ENCODE measurements around the gene CKB. TPM values are rescaled to one million over a fixed set of nuclear protein-coding genes. Genes with fewer than 3 reads are reported as not detected.

CKB gene
- total RNA-seq, 1 donor from 2014 or later = 661 TPM

- DNase-seq = peak; percentile 88
- H3K27me3 ChIP-seq (ENCODE audit: low read depth) = no peaks in the 10 kb centered on the region
- peak within 1 kb of the TSS; percentile 98 for H3K4me3 ChIP-seq
- intact Hi-C loops (cut with micrococcal nuclease) = no loop called here
- peak within 1 kb of the TSS; percentile 99 for H3K27ac ChIP-seq (replicated peaks)
- peaks cover 27% of the 10 kb centered on the region for H3K36me3 ChIP-seq
- peaks cover 90% of the 10 kb centered on the region for H3K4me1 ChIP-seq
- peak; percentile 21 for TF ChIP-seq CTCF (IDR thresholded peaks at IDR 0.05; ENCODE audit: borderline replicate concordance)
- no peaks in the 10 kb centered on the region for H3K9me3 ChIP-seq (replicated peaks)
These were observed 40.0 kb upstream of the CKB start, which contains the start of the genes BAG5 and COA8 for GRCh38 chr14:103562429-103563225. Gene BAG5, minus strand, starts transcription at chr14:103562657. Its CDS starts 1,493 bp downstream, at chr14:103561164. Gene COA8, plus strand, starts transcription at chr14:103562960. Its CDS starts 42 bp downstream, at chr14:103563002.

- intact Hi-C loops (cut with micrococcal nuclease) = no loop called here
- H3K4me1 ChIP-seq = peaks cover 91% of the 10 kb centered on the region
- peak overlapping the region; percentile 99 for H3K27ac ChIP-seq (replicated peaks)
- H3K4me3 ChIP-seq = peak overlapping the region; percentile 98
- no peaks in the 10 kb centered on the region for H3K27me3 ChIP-seq (ENCODE audit: low read depth)
- no peaks in the 10 kb centered on the region for H3K9me3 ChIP-seq (replicated peaks)
- peak; percentile 58 for DNase-seq
- H3K36me3 ChIP-seq = peaks cover 27% of the 10 kb centered on the region
- no peak for TF ChIP-seq CTCF (IDR thresholded peaks at IDR 0.05; ENCODE audit: borderline replicate concordance)
These were observed 39.5 kb upstream of the CKB start for GRCh38 chr14:103562179-103562428.

- Histone ChIP-seq H3K9me3 (replicated peaks) (no peaks in the 10 kb centered on the region), H3K4me3 (peak overlapping the region; percentile 98), H3K27me3 (ENCODE audit: low read depth) (no peaks in the 10 kb centered on the region), H3K36me3 (peaks cover 27% of the 10 kb centered on the region), H3K4me1 (peaks cover 93% of the 10 kb centered on the region), H3K27ac (replicated peaks) (peak overlapping the region; percentile 99)
- intact Hi-C loops (cut with micrococcal nuclease) = no loop called here
- peak; percentile 46 for DNase-seq
- TF ChIP-seq CTCF (IDR thresholded peaks at IDR 0.05; ENCODE audit: borderline replicate concordance) = no peak
These were observed 39.0 kb upstream of the CKB start for GRCh38 chr14:103561381-103562178.

GRCh38 chr14:103560691-103561090 lies 38.1 kb upstream of the CKB start:
- intact Hi-C loops (cut with micrococcal nuclease) = no loop called here
- Histone ChIP-seq H3K27ac (replicated peaks) (peak overlapping the region; percentile 99), H3K27me3 (ENCODE audit: low read depth) (no peaks in the 10 kb centered on the region), H3K4me1 (peaks cover 95% of the 10 kb centered on the region), H3K4me3 (peak overlapping the region; percentile 98), H3K9me3 (replicated peaks) (no peaks in the 10 kb centered on the region), H3K36me3 (peaks cover 27% of the 10 kb centered on the region)
- TF ChIP-seq CTCF (IDR thresholded peaks at IDR 0.05; ENCODE audit: borderline replicate concordance) = no peak
- no peak for DNase-seq

GRCh38 chr14:103559766-103560165 lies 37.1 kb upstream of the CKB start:
- Histone ChIP-seq H3K27ac (replicated peaks) (peak overlapping the region; percentile 99), H3K27me3 (ENCODE audit: low read depth) (no peaks in the 10 kb centered on the region), H3K9me3 (replicated peaks) (no peaks in the 10 kb centered on the region), H3K4me1 (peaks cover 97% of the 10 kb centered on the region), H3K4me3 (peak overlapping the region; percentile 6), H3K36me3 (peaks cover 27% of the 10 kb centered on the region)
- intact Hi-C loops (cut with micrococcal nuclease) = no loop called here
- no peak for DNase-seq
- no peak for TF ChIP-seq CTCF (IDR thresholded peaks at IDR 0.05; ENCODE audit: borderline replicate concordance)
